NB4 (cell line): Measurements from ENCODE around the gene FBXO41.

ENCODE experiments used
- DNase-seq: peaks from one replicate; pipeline ENCODE4 v3.0.0; 2010; ENCODE audit warnings: low read depth
- H3K4me3 ChIP-seq: one replicate; pipeline ENCODE4 v1.5.1; 2011; ENCODE audit warnings: mild to moderate bottlenecking, low read depth, low read length, moderate library complexity
- CTCF ChIP-seq: IDR thresholded peaks from one replicate; pipeline ENCODE4 v1.5.1; 2012; ENCODE audit warnings: low read depth, low read length
- MAX ChIP-seq: IDR thresholded peaks from 2 replicates; pipeline ENCODE4 v1.6.1; 2011; ENCODE audit warnings: low read depth, low read length
- MYC ChIP-seq: IDR thresholded peaks from 2 replicates; pipeline ENCODE4 v1.6.1; 2011; ENCODE audit warnings: low read depth, low read length
- POLR2A ChIP-seq: IDR thresholded peaks from 2 replicates; pipeline ENCODE4 v1.6.1; 2011; ENCODE audit warnings: mild to moderate bottlenecking; ENCODE audit not compliant: insufficient read length; ENCODE audit errors: extremely low read depth

FBXO41 gene

GRCh38 chr2:73314441-73314840 lies 30.2 kb upstream of the FBXO41 start:
- H3K4me3 ChIP-seq = no peak overlapping the region
- no peak for DNase-seq
- TF ChIP-seq CTCF (no peak), MYC (no peak), MAX (no peak), POLR2A (no peak)

GRCh38 chr2:73307720-73308119 lies 23.4 kb upstream of the FBXO41 start:
- TF ChIP-seq MAX (no peak), CTCF (no peak)
- DNase-seq = no peak
- no peak overlapping the region for H3K4me3 ChIP-seq

GRCh38 chr2:73301636-73302035 lies 17.4 kb upstream of the FBXO41 start:
- DNase-seq = no peak
- H3K4me3 ChIP-seq = no peak overlapping the region
- TF ChIP-seq CTCF (no peak), MYC (no peak), MAX (no peak), POLR2A (no peak)

GRCh38 chr2:73300926-73301325 lies 16.6 kb upstream of the FBXO41 start:
- no peak for TF ChIP-seq POLR2A
- TF ChIP-seq CTCF = no peak
- TF ChIP-seq MYC = no peak
- TF ChIP-seq MAX = no peak
- no peak for DNase-seq
- no peak overlapping the region for H3K4me3 ChIP-seq

- TF ChIP-seq POLR2A = no peak
- no peak for TF ChIP-seq MYC
- no peak for TF ChIP-seq CTCF
- no peak for TF ChIP-seq MAX
- DNase-seq = no peak
- no peak overlapping the region for H3K4me3 ChIP-seq
Measured at GRCh38 chr2:73297586-73297985, 13.3 kb upstream of the FBXO41 start.

GRCh38 chr2:73297151-73297559 lies 12.9 kb upstream of the FBXO41 start:
- no peak overlapping the region for H3K4me3 ChIP-seq
- TF ChIP-seq MAX (no peak), CTCF (no peak), POLR2A (no peak), MYC (no peak)
- DNase-seq = no peak
